Upper lobe of left lung (tissue), 6 donors: ENCODE measurements around the gene SETMAR. TPM values are rescaled to one million over a fixed set of nuclear protein-coding genes. Genes with fewer than 3 reads are reported as not detected.
"Not testable (repeated sequence)": the region's sequence is repeated elsewhere in the genome, so short reads cannot be mapped to it uniquely, and the experiment has no call there.

Experiments
- ATAC-seq, 2 donors: fragments of 200-7000 bp; cut with Tn5 transposase; one replicate each; pipeline ENCODE4 v1.9.1; 2022; ENCODE audit warnings: mild to moderate bottlenecking in 2 of 2, moderate library complexity in 2 of 2; ENCODE audit not compliant: low FRiP score in 2 of 2
- DNase-seq, 2 donors: peaks; one replicate each; pipeline ENCODE4 v3.0.0-alpha.2; 2019 to 2020
- H3K27ac ChIP-seq, 4 donors: fragments of 200-600 bp; sonication (generic); one replicate each; pipeline ENCODE4 v1.5.1; 2016 to 2019
- H3K27me3 ChIP-seq, 4 donors: fragments of 200-600 bp; sonication (generic); one replicate each; pipeline ENCODE4 v1.5.1; 2017 to 2019
- H3K36me3 ChIP-seq, 4 donors: fragments of 200-600 bp; sonication (generic); one replicate each; pipeline ENCODE4 v1.5.1; 2016 to 2019
- H3K4me1 ChIP-seq, 4 donors: fragments of 200-600 bp; sonication (generic); one replicate each; pipeline ENCODE4 v1.5.1; 2018 to 2019
- H3K4me3 ChIP-seq, 4 donors: fragments of 200-600 bp; sonication (generic); one replicate each; pipeline ENCODE4 v1.5.1; 2017 to 2019; ENCODE audit warnings: mild to moderate bottlenecking in 2 of 4, moderate library complexity in 1 of 4
- H3K9me3 ChIP-seq, 4 donors: fragments of 200-600 bp; sonication (generic); one replicate each; pipeline ENCODE4 v1.5.1; 2018 to 2019
- CTCF ChIP-seq, 6 experiments: fragments of 450-650 bp in 4 of 6; fragments of 200-600 bp in 2 of 6; sonication (generic) in 2 of 6; IDR thresholded peaks; one replicate each; pipeline ENCODE4 v1.5.1; 2016 to 2019; ENCODE audit warnings: antibody characterized with exemption in 6 of 6
- EP300 ChIP-seq, 4 donors: sonication (generic); formaldehyde crosslinking; IDR thresholded peaks; one replicate each; pipeline ENCODE4 v1.5.1; 2017; ENCODE audit warnings: antibody characterized with exemption in 4 of 4, control low read depth in 2 of 4
- POLR2A ChIP-seq, 4 donors: fragments of 450-650 bp; IDR thresholded peaks; one replicate each; pipeline ENCODE4 v1.5.1; 2016 to 2017; ENCODE audit warnings: antibody characterized with exemption in 4 of 4, mild to moderate bottlenecking in 2 of 4
- POLR2AphosphoS5 ChIP-seq, 2 donors: sonication (generic); formaldehyde crosslinking; IDR thresholded peaks; one replicate each; pipeline ENCODE4 v1.5.1; 2017; ENCODE audit warnings: antibody characterized with exemption in 2 of 2
- WGBS, 2 donors: methylation state at CpG; one replicate each; pipeline ENCODE4 v1.1.5; 2017 to 2018; 5-methylcytosine and 5-hydroxymethylcytosine counted together
- total RNA-seq, 6 donors: library from RNA; depleted of rRNA in 4 of 6; stranded (reverse); fragments of >200 nt in 4 of 6; gene quantifications; one replicate each; pipeline versions ENCODE4 v1.1.0 to v1.2.1, GENCODE V29; 2016 to 2021
- donor health status: DM: no; HTN: no; CAD: no; lungs with moderate emphysema.
- donor health status: DM: no; HTN: yes; CAD: no; lungs with severe emphysema.

The SETMAR gene
- total RNA-seq, 6 donors from 2014 or later, result 9.7 to 57.6 (median 11.4) TPM

- WGBS, 2 donors, result 4 to 11% methylated on average over 5 of the region's 5 CpGs
- Histone ChIP-seq H3K9me3 (no peaks in the 10 kb centered on the region), H3K4me1 (no peaks in the 10 kb centered on the region), H3K4me3 (no peak overlapping the region), H3K36me3 (no peaks in the 10 kb centered on the region), H3K27ac (no peak overlapping the region), H3K27me3 (no peaks in the 10 kb centered on the region)
- DNase-seq (no peak), ATAC-seq (peak in 1 of 2 donors; percentile 83)
- no peak for TF ChIP-seq POLR2AphosphoS5 (IDR thresholded peaks at IDR 0.05)
- no peak for TF ChIP-seq POLR2A (IDR thresholded peaks at IDR 0.05)
- TF ChIP-seq CTCF (IDR thresholded peaks at IDR 0.05), result peak; percentile 73 to 90 (median 86)
These were observed 12.8 kb upstream of the SETMAR start for GRCh38 chr3:4290272-4290893.

GRCh38 chr3:4292301-4292700, 10.9 kb upstream of the SETMAR start:
- Histone ChIP-seq H3K9me3 (no peaks in the 10 kb centered on the region), H3K27me3 (no peaks in the 10 kb centered on the region), H3K4me3 (no peak overlapping the region), H3K27ac (no peak overlapping the region), H3K36me3 (no peaks in the 10 kb centered on the region), H3K4me1 (no peaks in the 10 kb centered on the region)
- ATAC-seq, result no peak
- no peak for DNase-seq
- 52 to 68% methylated on average over 3 of the region's 3 CpGs for WGBS, 2 donors
- TF ChIP-seq POLR2AphosphoS5 (IDR thresholded peaks at IDR 0.05) (no peak), EP300 (IDR thresholded peaks at IDR 0.05) (no peak), POLR2A (IDR thresholded peaks at IDR 0.05) (no peak), CTCF (IDR thresholded peaks at IDR 0.05) (no peak)

DNA sequence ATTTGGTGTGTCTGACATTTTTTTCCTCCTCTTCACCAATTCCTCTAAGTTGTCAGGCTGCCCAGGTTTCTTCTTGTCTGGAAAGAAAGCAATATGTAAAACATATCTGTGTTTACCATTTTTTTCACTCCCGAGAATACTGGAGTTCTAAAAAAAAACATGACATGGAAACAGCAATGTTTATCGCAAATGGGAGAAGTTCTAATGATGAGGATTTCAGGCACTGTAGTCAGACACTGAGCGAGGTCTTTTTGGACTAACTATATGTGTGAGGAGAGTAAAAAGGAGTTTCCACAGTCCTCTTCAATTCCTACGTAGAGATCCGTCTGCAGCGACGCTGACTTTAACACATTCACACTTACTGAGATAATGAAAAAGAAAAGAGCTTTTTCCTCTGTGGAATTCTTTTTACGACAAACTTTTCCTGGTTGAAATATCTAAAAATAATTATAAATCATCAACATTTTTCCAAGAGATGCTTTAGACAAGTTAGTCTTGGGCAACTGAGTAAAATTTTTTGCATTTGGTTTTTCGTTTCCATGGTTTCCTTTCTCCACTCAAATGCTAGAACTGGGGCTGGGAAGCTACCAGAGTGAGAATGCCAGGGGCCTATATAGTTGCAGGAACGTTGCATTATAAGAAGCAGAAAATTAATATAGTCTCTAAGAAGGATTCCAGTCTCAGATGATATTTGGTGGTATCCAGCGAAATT, 8.4 kb upstream of the SETMAR start:
- H3K4me3 ChIP-seq, result no peak overlapping the region
- no peak for TF ChIP-seq POLR2AphosphoS5 (IDR thresholded peaks at IDR 0.05)
- no peak for TF ChIP-seq EP300 (IDR thresholded peaks at IDR 0.05)
- TF ChIP-seq POLR2A (IDR thresholded peaks at IDR 0.05), result no peak
- TF ChIP-seq CTCF (IDR thresholded peaks at IDR 0.05), result no peak
- no peaks in the 10 kb centered on the region for H3K4me1 ChIP-seq
- ATAC-seq (no peak), DNase-seq (no peak)
- H3K9me3 ChIP-seq, result no peaks in the 10 kb centered on the region
- no peak overlapping the region for H3K27ac ChIP-seq
- H3K36me3 ChIP-seq, result no peaks in the 10 kb centered on the region
- no peaks in the 10 kb centered on the region for H3K27me3 ChIP-seq
- 80 to 89% methylated on average over 11 of the region's 11 CpGs for WGBS, 2 donors

- not testable (repeated sequence) for H3K27me3 ChIP-seq, H3K27ac ChIP-seq, H3K4me1 ChIP-seq, ATAC-seq, DNase-seq, H3K4me3 ChIP-seq, H3K36me3 ChIP-seq, H3K9me3 ChIP-seq
- WGBS, 2 donors, result 90 to 92% methylated on average over 5 of the region's 5 CpGs
These were observed 6.7 kb upstream of the SETMAR start for GRCh38 chr3:4296454-4296853.

- H3K4me1 ChIP-seq, result no peaks in the 10 kb centered on the region
- no peak overlapping the region for H3K4me3 ChIP-seq
- DNase-seq, result no peak
- no peaks in the 10 kb centered on the region for H3K27me3 ChIP-seq
- no peak for TF ChIP-seq CTCF (IDR thresholded peaks at IDR 0.05)
- no peak for TF ChIP-seq EP300 (IDR thresholded peaks at IDR 0.05)
- TF ChIP-seq POLR2A (IDR thresholded peaks at IDR 0.05), result no peak
- TF ChIP-seq POLR2AphosphoS5 (IDR thresholded peaks at IDR 0.05), result no peak
- 79 to 85% methylated on average over 2 of the region's 2 CpGs for WGBS, 2 donors
- no peaks in the 10 kb centered on the region for H3K9me3 ChIP-seq
- H3K36me3 ChIP-seq, result no peaks in the 10 kb centered on the region
- no peak overlapping the region for H3K27ac ChIP-seq
- ATAC-seq, result no peak
These were observed 5.7 kb upstream of the SETMAR start for GRCh38 chr3:4297486-4297885.
